HEK293 (cell line): ENCODE data around the gene AFF3.

Source experiments
- CTCF ChIA-PET: fragments of 350-600 bp; formaldehyde crosslinking; extraction: SDS; loops from one replicate; lab custom pipeline; 2021; ENCODE audit warnings: antibody characterized with exemption; lab: Yijun Ruan, JAX
- POLR2A ChIA-PET: fragments of 300-600 bp; formaldehyde crosslinking; extraction: SDS; loops from one replicate; lab custom pipeline; 2020; ENCODE audit warnings: antibody characterized with exemption, inconsistent platforms; lab: Yijun Ruan, JAX
- H3K27ac ChIP-seq: fragments of 200-500 bp; sonication (Bioruptor generic); 2 replicates; pipeline ENCODE4 v1.5.1; 2014; ENCODE audit warnings: low read depth, low read length, control low read depth, inconsistent platforms; ENCODE audit errors: extremely low read depth
- H3K36me3 ChIP-seq, 2 experiments: fragments of 200-500 bp in 1 of 2; sonication (Bioruptor generic) in 1 of 2; 1 replicate in 1 of 2; 2 replicates in 1 of 2; pipeline ENCODE4 v1.5.1; 2014 to 2017; ENCODE audit warnings: inconsistent platforms in 2 of 2, low read length in 2 of 2; ENCODE audit not compliant: control insufficient read depth in 2 of 2, insufficient read depth in 1 of 2
- H3K4me1 ChIP-seq: fragments of 200-500 bp; sonication (Bioruptor generic); 2 replicates; pipeline ENCODE4 v1.5.1; 2014; ENCODE audit warnings: mild to moderate bottlenecking, low read length, inconsistent platforms; ENCODE audit not compliant: control insufficient read depth, insufficient read depth
- H3K4me3 ChIP-seq: 2 replicates; pipeline ENCODE4 v1.5.1; 2011; ENCODE audit warnings: low read depth, mild to moderate bottlenecking, control low read depth, low read length, moderate library complexity
- H3K9me3 ChIP-seq: fragments of 200-500 bp; sonication (Bioruptor generic); 2 replicates; pipeline ENCODE4 v1.5.1; 2014; ENCODE audit warnings: low read depth, low read length, inconsistent platforms; ENCODE audit not compliant: control insufficient read depth, insufficient read depth
- KLF8 ChIP-seq: fragments of 450-650 bp; formaldehyde crosslinking; IDR thresholded peaks from 2 replicates; pipeline ENCODE4 v1.5.1; 2016; ENCODE audit warnings: missing biosample characterization, missing genetic modification characterization
- MEIS1 ChIP-seq: sonication (generic); formaldehyde crosslinking; IDR thresholded peaks from 2 replicates; pipeline ENCODE4 v1.8.1; 2022; ENCODE audit warnings: missing genetic modification reagents, mild to moderate bottlenecking, borderline replicate concordance
- ZBTB20 ChIP-seq: fragments of 450-650 bp; formaldehyde crosslinking; IDR thresholded peaks from 2 replicates; pipeline ENCODE4 v1.5.1; 2016; ENCODE audit warnings: missing biosample characterization, missing genetic modification characterization
- ZFP37 ChIP-seq: fragments of 450-650 bp; formaldehyde crosslinking; IDR thresholded peaks from 2 replicates; pipeline ENCODE4 v1.5.1; 2016; ENCODE audit warnings: missing biosample characterization, missing genetic modification characterization
- ZIC2 ChIP-seq: fragments of 450-650 bp; formaldehyde crosslinking; IDR thresholded peaks from 2 replicates; pipeline ENCODE4 v1.5.1; 2016; ENCODE audit warnings: missing biosample characterization, missing genetic modification characterization
- ZNF114 ChIP-seq: fragments of 450-650 bp; formaldehyde crosslinking; IDR thresholded peaks from 2 replicates; pipeline ENCODE4 v1.5.0; 2017; ENCODE audit warnings: missing biosample characterization, missing genetic modification characterization
- ZNF221 ChIP-seq: fragments of 450-650 bp; formaldehyde crosslinking; IDR thresholded peaks from 2 replicates; pipeline ENCODE4 v1.5.1; 2017; ENCODE audit warnings: missing biosample characterization, missing genetic modification characterization, borderline replicate concordance
- ZNF266 ChIP-seq: fragments of 450-650 bp; formaldehyde crosslinking; IDR thresholded peaks from 2 replicates; pipeline ENCODE4 v1.5.1; 2016; ENCODE audit warnings: missing biosample characterization, missing genetic modification characterization, low read depth
- ZNF274 ChIP-seq, 2 experiments: fragments of 200-500 bp in 1 of 2; fragments of 450-650 bp in 1 of 2; sonication (Bioruptor generic) in 1 of 2; formaldehyde crosslinking in 1 of 2; IDR thresholded peaks; 2 replicates each; pipeline versions ENCODE4 v1.5.1 to v1.6.1; 2014 to 2016; ENCODE audit warnings: borderline replicate concordance in 1 of 2, inconsistent platforms in 1 of 2, low read length in 1 of 2, missing biosample characterization in 1 of 2, missing genetic modification characterization in 1 of 2
- ZNF404 ChIP-seq: fragments of 450-650 bp; formaldehyde crosslinking; IDR thresholded peaks from 2 replicates; pipeline ENCODE4 v1.5.1; 2017; ENCODE audit warnings: missing biosample characterization, missing genetic modification characterization
- ZNF624 ChIP-seq: fragments of 450-650 bp; formaldehyde crosslinking; IDR thresholded peaks from 2 replicates; pipeline ENCODE4 v1.5.1; 2017; ENCODE audit warnings: missing biosample characterization, missing genetic modification characterization
- ZNF776 ChIP-seq: fragments of 450-650 bp; formaldehyde crosslinking; IDR thresholded peaks from 2 replicates; pipeline ENCODE4 v1.5.0; 2017; ENCODE audit warnings: missing biosample characterization, missing genetic modification characterization, borderline replicate concordance
- ZNF837 ChIP-seq: fragments of 450-650 bp; formaldehyde crosslinking; IDR thresholded peaks from 2 replicates; pipeline ENCODE4 v1.5.1; 2016; ENCODE audit warnings: missing biosample characterization, missing genetic modification characterization
- ZSCAN16 ChIP-seq: fragments of 450-650 bp; formaldehyde crosslinking; IDR thresholded peaks from 2 replicates; pipeline ENCODE4 v1.5.1; 2016; ENCODE audit warnings: missing biosample characterization, missing genetic modification characterization
- TF ChIP-seq, protein P1 (sequence below): fragments of 450-650 bp; formaldehyde crosslinking; IDR thresholded peaks from 2 replicates; pipeline ENCODE4 v1.5.1; 2016; ENCODE audit warnings: missing biosample characterization, missing genetic modification characterization
- TF ChIP-seq, protein P2 (sequence below): fragments of 450-650 bp; IDR thresholded peaks from 2 replicates; pipeline ENCODE4 v1.5.1; 2018; ENCODE audit warnings: missing biosample characterization, mild to moderate bottlenecking, missing genetic modification characterization
- TF ChIP-seq, protein P3 (sequence below): fragments of 450-650 bp; formaldehyde crosslinking; IDR thresholded peaks from 2 replicates; pipeline ENCODE4 v1.5.1; 2017; ENCODE audit warnings: missing biosample characterization, missing genetic modification characterization
- TF ChIP-seq, protein P4 (sequence below): fragments of 450-650 bp; formaldehyde crosslinking; IDR thresholded peaks from 2 replicates; pipeline ENCODE4 v1.5.1; 2017; ENCODE audit warnings: missing biosample characterization, mild to moderate bottlenecking, missing genetic modification characterization, moderate library complexity

Gene AFF3

DNA sequence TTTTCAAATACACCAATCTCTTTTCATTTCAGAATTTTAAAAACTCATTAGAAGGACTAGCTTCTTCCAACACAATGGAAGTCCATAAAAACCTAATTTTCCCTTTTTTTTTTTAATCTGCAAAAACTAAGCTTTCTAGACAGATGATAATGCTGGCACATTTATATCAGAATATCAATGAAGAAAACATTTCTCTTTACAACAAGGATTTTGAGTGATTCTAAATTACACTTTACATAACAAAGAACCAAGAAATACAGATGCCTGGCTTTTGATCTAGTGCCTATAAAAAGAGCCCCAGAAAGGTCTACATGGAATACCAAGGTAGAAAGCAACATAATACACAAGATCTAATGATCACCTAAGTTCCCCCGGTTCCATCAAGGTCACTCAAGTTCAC is 108.0 kb downstream of the AFF3 start:
- ChIA-PET CTCF (interaction anchor here (0.5 kb wide), 1 partner anchor 182 kb away, joined by 3 read pairs; no protein-coding TSS in a partner anchor), POLR2A (no interaction called here)
- TF ChIP-seq, protein P1, sequence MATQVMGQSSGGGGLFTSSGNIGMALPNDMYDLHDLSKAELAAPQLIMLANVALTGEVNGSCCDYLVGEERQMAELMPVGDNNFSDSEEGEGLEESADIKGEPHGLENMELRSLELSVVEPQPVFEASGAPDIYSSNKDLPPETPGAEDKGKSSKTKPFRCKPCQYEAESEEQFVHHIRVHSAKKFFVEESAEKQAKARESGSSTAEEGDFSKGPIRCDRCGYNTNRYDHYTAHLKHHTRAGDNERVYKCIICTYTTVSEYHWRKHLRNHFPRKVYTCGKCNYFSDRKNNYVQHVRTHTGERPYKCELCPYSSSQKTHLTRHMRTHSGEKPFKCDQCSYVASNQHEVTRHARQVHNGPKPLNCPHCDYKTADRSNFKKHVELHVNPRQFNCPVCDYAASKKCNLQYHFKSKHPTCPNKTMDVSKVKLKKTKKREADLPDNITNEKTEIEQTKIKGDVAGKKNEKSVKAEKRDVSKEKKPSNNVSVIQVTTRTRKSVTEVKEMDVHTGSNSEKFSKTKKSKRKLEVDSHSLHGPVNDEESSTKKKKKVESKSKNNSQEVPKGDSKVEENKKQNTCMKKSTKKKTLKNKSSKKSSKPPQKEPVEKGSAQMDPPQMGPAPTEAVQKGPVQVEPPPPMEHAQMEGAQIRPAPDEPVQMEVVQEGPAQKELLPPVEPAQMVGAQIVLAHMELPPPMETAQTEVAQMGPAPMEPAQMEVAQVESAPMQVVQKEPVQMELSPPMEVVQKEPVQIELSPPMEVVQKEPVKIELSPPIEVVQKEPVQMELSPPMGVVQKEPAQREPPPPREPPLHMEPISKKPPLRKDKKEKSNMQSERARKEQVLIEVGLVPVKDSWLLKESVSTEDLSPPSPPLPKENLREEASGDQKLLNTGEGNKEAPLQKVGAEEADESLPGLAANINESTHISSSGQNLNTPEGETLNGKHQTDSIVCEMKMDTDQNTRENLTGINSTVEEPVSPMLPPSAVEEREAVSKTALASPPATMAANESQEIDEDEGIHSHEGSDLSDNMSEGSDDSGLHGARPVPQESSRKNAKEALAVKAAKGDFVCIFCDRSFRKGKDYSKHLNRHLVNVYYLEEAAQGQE (tag by site-specific recombination), result no peak
- TF ChIP-seq ZBTB20 (tag by site-specific recombination), result peak; percentile 34; the same call in 1 of the 2 replicates
- TF ChIP-seq, all 188 proteins: peak for 1

DNA sequence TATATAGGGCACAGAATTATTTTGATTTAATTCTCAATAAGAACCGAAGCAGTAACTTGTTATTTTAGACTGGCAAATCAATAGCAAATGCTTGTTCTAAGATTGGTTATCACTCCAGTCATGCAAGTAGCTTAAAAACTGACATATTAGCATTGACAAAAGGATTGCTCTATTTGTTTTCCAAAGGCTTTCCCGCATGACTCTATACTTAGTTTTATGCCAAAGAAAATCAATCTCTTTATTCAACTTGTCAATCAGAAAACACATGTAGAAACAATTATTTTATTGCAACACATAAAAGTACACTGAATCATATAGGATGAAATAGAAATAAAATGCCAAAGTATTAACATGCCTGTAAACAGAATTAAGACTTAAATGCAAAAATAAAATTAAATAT is 108.4 kb downstream of the AFF3 start:
- no peaks in the 10 kb centered on the region for H3K9me3 ChIP-seq
- H3K27ac ChIP-seq, result no peak overlapping the region
- H3K4me3 ChIP-seq, result no peak overlapping the region
- CTCF ChIA-PET, result no interaction called here
- TF ChIP-seq ZFP37 (tag by site-specific recombination), result no peak
- TF ChIP-seq ZNF624 (tag by site-specific recombination), result no peak
- TF ChIP-seq ZNF266 (tag by site-specific recombination), result no peak
- no peaks in the 10 kb centered on the region for H3K36me3 ChIP-seq
- peaks cover 3% of the 10 kb centered on the region; the same call in 1 of the 2 replicates for H3K4me1 ChIP-seq
- POLR2A ChIA-PET, result no interaction called here

More for the DNA sequence above, 108.0 kb downstream of the AFF3 start:
- Histone ChIP-seq H3K27ac (no peak overlapping the region), H3K9me3 (no peaks in the 10 kb centered on the region), H3K4me3 (no peak overlapping the region), H3K4me1 (peaks cover 3% of the 10 kb centered on the region; the same call in 1 of the 2 replicates), H3K36me3 (no peaks in the 10 kb centered on the region)

DNA sequence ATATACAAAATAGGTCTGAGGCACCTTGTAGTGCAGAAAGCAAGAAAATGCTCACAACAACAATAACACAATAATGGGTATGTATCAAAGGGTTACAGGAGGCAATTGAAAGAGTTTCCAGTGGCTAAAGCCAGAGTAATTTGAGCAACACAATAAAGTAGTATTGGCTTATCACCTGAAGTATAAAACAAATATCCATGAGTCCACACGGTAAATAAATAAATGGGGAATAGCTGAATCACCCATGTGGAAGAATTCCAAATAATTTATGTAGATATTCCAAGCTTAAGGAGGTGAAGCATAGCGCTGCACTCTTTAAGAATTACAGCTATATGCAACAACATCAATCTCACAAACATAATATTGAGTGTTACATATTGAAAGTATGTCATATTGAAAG is 110.8 kb downstream of the AFF3 start:
- POLR2A ChIA-PET, result no interaction called here
- TF ChIP-seq ZNF114 (tag by site-specific recombination) (no peak), ZIC2 (no peak), ZSCAN16 (no peak)
- Histone ChIP-seq H3K4me3 (no peak overlapping the region), H3K9me3 (no peaks in the 10 kb centered on the region), H3K4me1 (no peaks in the 10 kb centered on the region), H3K27ac (no peak overlapping the region), H3K36me3 (no peaks in the 10 kb centered on the region)
- CTCF ChIA-PET, result no interaction called here

DNA sequence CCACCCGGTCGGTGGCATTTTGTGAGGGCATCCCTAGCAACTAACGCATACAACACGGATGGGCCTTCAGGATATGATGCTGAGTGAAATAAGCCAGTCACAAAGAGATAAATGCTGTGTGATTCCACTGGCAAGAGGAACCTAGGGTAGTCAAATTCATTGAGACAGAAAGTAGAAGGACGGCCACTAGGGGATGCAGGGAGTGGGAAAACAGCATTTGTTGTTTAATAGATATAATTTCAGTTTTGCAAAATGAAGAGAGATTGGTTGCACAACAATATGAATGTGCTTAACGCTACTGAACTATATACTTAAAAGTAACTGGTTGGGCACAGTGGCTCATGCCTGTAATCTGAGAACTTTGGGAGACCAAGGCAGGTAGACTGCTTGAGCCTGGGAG is 112.9 kb downstream of the AFF3 start:
- Histone ChIP-seq H3K4me1 (no peaks in the 10 kb centered on the region), H3K27ac (no peak overlapping the region), H3K9me3 (no peaks in the 10 kb centered on the region), H3K4me3 (no peak overlapping the region), H3K36me3 (no peaks in the 10 kb centered on the region)
- ChIA-PET POLR2A (interaction anchor here (0.5 kb wide), 1 partner anchor 138 kb away, joined by 3 read pairs; no protein-coding TSS in a partner anchor), CTCF (no interaction called here)
- TF ChIP-seq, protein P2, sequence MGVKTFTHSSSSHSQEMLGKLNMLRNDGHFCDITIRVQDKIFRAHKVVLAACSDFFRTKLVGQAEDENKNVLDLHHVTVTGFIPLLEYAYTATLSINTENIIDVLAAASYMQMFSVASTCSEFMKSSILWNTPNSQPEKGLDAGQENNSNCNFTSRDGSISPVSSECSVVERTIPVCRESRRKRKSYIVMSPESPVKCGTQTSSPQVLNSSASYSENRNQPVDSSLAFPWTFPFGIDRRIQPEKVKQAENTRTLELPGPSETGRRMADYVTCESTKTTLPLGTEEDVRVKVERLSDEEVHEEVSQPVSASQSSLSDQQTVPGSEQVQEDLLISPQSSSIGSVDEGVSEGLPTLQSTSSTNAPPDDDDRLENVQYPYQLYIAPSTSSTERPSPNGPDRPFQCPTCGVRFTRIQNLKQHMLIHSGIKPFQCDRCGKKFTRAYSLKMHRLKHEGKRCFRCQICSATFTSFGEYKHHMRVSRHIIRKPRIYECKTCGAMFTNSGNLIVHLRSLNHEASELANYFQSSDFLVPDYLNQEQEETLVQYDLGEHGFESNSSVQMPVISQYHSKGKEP, result no peak
- TF ChIP-seq, protein P3, sequence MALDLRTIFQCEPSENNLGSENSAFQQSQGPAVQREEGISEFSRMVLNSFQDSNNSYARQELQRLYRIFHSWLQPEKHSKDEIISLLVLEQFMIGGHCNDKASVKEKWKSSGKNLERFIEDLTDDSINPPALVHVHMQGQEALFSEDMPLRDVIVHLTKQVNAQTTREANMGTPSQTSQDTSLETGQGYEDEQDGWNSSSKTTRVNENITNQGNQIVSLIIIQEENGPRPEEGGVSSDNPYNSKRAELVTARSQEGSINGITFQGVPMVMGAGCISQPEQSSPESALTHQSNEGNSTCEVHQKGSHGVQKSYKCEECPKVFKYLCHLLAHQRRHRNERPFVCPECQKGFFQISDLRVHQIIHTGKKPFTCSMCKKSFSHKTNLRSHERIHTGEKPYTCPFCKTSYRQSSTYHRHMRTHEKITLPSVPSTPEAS (tag by site-specific recombination), result no peak
- TF ChIP-seq MEIS1 (CRISPR knock-in tag), result no peak
- TF ChIP-seq, protein P4, sequence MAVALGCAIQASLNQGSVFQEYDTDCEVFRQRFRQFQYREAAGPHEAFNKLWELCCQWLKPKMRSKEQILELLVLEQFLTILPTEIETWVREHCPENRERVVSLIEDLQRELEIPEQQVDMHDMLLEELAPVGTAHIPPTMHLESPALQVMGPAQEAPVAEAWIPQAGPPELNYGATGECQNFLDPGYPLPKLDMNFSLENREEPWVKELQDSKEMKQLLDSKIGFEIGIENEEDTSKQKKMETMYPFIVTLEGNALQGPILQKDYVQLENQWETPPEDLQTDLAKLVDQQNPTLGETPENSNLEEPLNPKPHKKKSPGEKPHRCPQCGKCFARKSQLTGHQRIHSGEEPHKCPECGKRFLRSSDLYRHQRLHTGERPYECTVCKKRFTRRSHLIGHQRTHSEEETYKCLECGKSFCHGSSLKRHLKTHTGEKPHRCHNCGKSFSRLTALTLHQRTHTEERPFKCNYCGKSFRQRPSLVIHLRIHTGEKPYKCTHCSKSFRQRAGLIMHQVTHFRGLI, result no peak
- TF ChIP-seq ZNF404, result no peak
- no peak for TF ChIP-seq KLF8 (tag by site-specific recombination)
- TF ChIP-seq ZNF837 (tag by site-specific recombination), result no peak
- TF ChIP-seq ZNF221 (tag by site-specific recombination), result no peak
- TF ChIP-seq ZNF776 (tag by site-specific recombination), result no peak
- no peak for TF ChIP-seq ZNF274 (IDR thresholded peaks at IDR 0.05; ENCODE audit: low read length)
- TF ChIP-seq ZNF274 (tag by site-specific recombination; IDR thresholded peaks at IDR 0.05; ENCODE audit: borderline replicate concordance), result no peak
